NCI-H128 (cell line): ENCODE data around the gene METTL2B.

Experiments
- DNase-seq: peaks from one replicate; lab custom pipeline; 2025; ENCODE audit not compliant: unreplicated experiment; lab: John Stamatoyannopoulos, UW

METTL2B gene

GRCh38 chr7:128476402-128477335, at the start of gene METTL2B:
Gene METTL2B, plus strand, starts transcription at chr7:128476748. Its CDS starts 18 bp downstream, at chr7:128476766.
- peak; percentile 94 for DNase-seq

GRCh38 chr7:128427289-128427891, 49.2 kb upstream of the METTL2B start:
- DNase-seq, result peak; percentile 46

GRCh38 chr7:128430207-128430606, 46.3 kb upstream of the METTL2B start:
- no peak for DNase-seq

GRCh38 chr7:128431221-128431620, 45.3 kb upstream of the METTL2B start:
- DNase-seq, result no peak

- DNase-seq, result no peak
Measured at GRCh38 chr7:128431754-128432153, 44.8 kb upstream of the METTL2B start.

- no peak for DNase-seq
Measured at GRCh38 chr7:128434413-128435326, 41.9 kb upstream of the METTL2B start.

- no peak for DNase-seq
Measured at GRCh38 chr7:128435327-128435686, 41.2 kb upstream of the METTL2B start.

- no peak for DNase-seq
Measured at GRCh38 chr7:128437426-128438332, 38.9 kb upstream of the METTL2B start.

GRCh38 chr7:128442356-128442755, 34.2 kb upstream of the METTL2B start:
- DNase-seq, result no peak

- no peak for DNase-seq
Measured at GRCh38 chr7:128443831-128444600, 32.5 kb upstream of the METTL2B start.

GRCh38 chr7:128446306-128446705, 30.2 kb upstream of the METTL2B start:
- no peak for DNase-seq

GRCh38 chr7:128447941-128448564, 28.5 kb upstream of the METTL2B start:
- DNase-seq, result no peak

GRCh38 chr7:128448751-128449302, 27.7 kb upstream of the METTL2B start:
- DNase-seq, result no peak

GRCh38 chr7:128450409-128450808, 26.1 kb upstream of the METTL2B start:
- no peak for DNase-seq

GRCh38 chr7:128450913-128451312, 25.6 kb upstream of the METTL2B start:
- no peak for DNase-seq

- no peak for DNase-seq
Measured at GRCh38 chr7:128452552-128452951, 24.0 kb upstream of the METTL2B start.

- DNase-seq, result no peak
Measured at GRCh38 chr7:128453836-128454804, 22.4 kb upstream of the METTL2B start.
